HG02840 (cell line): ENCODE results near the gene TP63.

ENCODE experiments used
- ATAC-seq: cut with Tn5 transposase; IDR thresholded peaks from one replicate; pipeline ENCODE4 v1.9.1; 2021; ENCODE audit warnings: mild to moderate bottlenecking, moderate library complexity, moderate number of reproducible peaks; ENCODE audit not compliant: unreplicated experiment, low FRiP score

The TP63 gene

DNA sequence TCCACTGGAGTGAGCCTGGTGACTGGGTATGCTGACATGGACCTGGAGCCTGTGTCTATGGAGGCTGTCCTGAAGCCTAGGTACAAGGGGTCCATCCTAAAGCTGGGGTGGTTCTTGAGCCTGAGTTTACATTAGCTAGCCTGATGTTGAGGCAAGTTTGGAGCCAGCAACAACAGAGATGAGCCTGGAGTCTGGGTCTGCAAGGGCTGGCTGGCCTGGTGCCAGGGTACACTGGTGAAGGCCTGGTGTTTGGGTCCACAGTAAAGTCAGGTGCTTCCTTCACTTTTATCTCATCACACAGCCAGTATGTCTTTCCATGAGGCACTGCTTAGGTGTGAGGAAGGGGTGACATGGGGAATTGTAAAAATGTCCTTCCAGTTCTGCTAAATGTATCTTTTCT lies 49.5 kb downstream of the TP63 start:
- no peak for ATAC-seq

DNA sequence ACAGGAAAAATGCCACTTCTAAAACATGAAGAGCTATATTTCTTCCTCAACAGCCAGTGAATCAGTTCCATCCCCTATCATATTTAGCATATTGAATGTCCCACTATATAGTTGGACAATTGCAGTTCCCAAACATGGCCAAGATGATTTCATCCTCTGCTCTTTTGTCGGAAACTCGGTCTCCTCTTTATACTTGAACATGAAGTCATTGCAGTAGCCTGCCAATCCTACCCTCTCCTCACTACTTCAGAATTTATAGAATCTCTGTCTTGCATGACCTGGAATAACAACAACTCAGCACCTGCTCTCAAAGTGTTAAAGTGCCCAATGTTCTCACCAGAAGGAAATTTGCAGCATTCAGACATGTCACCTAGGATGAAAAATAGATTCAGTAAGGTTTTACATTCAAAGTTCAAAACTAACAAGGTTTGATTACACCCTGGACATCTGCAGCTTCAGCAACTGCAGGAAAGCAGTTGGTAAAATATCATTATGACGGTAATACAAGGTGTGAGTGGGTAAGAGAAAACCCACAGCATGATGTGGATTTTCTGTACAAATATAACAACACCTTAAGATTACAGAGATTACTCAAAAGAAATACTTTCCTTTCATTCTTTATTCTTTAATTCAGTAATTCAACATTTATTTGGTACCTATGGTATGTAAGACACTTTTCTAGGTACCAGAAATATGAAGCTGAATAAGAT lies 52.5 kb downstream of the TP63 start:
- no peak for ATAC-seq

- no peak for ATAC-seq
Observed at GRCh38 chr3:189684317-189684716, 53.1 kb downstream of the TP63 start.

GRCh38 chr3:189685291-189685690 lies 54.1 kb downstream of the TP63 start:
- ATAC-seq = no peak

GRCh38 chr3:189685860-189686259 lies 54.7 kb downstream of the TP63 start:
- ATAC-seq = no peak

DNA sequence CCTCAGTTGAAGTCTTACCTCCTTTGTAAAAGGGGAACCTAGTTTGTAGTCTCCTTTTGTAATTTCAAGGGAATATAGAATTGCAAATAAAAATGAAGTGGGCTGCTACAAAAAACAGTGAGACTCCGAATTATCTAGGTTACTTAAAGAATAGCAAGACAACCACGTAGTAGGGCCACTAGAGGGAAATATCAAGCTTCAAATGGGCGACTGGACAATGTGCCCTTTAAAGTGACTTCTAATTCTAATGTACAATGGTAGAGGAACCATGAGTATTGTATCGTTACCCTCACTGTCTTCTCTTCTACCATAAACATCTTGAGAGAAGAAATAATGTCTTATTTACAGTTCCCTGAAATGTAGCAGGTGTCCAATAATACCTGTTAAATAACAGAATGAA lies 56.3 kb downstream of the TP63 start:
- ATAC-seq = no peak

DNA sequence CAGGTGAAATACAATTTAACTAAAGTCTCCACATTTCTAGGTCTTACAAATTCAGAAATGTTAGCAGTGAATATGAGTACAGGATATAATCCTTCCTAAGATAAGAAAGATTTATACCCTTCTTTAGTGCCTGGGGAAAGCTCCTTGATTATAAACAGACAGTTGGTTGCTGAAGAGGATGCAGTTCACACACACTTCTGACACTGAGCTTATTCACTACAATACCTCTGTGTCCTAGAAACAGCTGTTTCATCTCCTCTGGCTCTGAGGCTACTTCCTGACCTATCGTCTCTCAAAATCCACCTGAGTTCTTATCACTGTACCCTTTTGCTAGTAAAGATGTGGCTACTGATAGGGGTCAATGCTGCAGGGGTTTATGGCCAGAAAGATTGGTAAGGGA lies 57.1 kb downstream of the TP63 start:
- ATAC-seq = no peak

GRCh38 chr3:189689625-189690024 lies 58.4 kb downstream of the TP63 start:
- no peak for ATAC-seq

GRCh38 chr3:189690237-189690636 lies 59.0 kb downstream of the TP63 start:
- no peak for ATAC-seq

- no peak for ATAC-seq
Observed at GRCh38 chr3:189690672-189691071, 59.5 kb downstream of the TP63 start.

DNA sequence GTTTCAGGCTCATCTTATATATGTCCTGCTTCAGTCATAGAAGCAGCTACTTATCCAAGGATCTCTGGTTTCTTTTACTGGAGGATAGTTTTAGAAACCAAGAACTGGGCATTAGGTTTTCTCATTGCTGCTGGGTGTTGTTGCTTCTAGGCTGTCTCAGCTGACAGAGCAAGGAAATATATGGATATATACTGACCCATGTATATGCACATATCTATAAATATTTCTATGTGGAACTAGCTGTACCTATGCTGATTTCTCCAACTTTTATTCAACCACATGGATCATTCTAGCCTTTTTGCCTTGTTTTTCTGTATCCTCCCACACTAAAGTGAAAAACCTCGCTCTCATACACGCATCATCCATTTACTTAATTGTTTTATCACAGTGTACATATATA lies 64.2 kb downstream of the TP63 start:
- ATAC-seq = no peak

GRCh38 chr3:189698811-189699210 lies 67.6 kb downstream of the TP63 start:
- no peak for ATAC-seq

GRCh38 chr3:189699885-189700284 lies 68.7 kb downstream of the TP63 start:
- no peak for ATAC-seq

DNA sequence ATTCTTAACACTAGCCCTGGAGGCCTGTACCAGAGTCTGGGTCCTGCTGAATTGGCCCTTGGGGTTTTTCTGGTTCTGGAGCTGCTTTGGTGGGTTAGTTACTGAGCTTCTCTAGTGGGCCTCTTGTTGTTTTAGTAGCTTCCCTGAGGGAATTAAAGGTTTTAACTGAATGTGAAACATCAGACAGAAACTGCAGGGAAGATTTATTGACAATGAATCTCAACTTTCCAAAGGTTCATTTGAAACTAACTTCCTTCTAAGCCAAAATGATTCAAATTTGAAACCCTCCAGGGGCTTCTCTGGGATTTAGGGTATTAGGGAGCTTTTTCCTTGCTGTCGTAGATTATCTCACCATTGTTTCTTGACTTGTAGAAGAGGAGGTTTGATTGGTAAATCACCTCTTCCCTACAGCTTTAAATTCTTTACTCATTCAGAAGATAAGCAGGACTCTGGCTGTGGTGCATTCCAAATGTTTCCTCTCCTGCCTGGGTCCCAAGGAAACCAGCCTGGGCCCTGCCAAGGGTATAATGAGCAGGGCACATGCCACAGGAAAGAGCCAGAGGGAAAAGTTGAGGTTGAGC lies 71.0 kb downstream of the TP63 start:
- no peak for ATAC-seq

DNA sequence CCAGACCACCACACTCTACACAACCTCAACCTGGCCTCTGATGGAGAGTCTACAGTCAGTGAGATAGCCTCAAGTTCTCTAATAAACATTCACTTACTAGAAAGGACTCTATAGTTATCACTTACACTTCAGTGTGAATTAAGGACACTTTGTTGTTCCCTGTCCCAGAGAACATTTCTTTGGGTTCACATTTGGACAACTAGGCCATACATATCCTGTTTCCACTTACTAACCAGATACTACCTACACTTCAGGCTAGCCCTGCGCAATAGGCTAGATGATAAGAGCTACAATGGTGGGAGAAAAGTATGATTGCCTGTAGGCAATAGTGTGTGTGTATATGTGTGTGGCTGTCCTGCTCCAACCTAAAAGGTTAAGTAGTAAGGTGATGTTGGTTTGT lies 72.7 kb downstream of the TP63 start:
- ATAC-seq = no peak

DNA sequence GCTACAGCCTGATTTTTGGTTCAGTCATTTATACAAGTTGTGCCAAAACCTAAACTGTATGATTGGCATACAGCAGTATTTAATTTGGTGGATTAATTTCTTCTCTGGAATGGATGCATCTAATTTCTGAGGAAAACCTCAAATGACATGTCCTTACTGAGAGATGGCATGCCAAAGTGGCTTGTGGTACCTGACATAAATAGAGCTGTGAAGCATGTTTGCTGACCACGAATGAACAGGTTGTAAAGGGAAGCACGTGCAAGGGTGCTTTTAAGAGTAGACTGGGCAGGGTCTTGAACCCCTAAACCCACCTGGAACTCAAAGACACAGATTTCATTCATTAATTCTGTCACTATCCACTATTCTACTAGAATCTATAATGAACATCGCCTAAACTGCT lies 77.2 kb downstream of the TP63 start:
- ATAC-seq = no peak

DNA sequence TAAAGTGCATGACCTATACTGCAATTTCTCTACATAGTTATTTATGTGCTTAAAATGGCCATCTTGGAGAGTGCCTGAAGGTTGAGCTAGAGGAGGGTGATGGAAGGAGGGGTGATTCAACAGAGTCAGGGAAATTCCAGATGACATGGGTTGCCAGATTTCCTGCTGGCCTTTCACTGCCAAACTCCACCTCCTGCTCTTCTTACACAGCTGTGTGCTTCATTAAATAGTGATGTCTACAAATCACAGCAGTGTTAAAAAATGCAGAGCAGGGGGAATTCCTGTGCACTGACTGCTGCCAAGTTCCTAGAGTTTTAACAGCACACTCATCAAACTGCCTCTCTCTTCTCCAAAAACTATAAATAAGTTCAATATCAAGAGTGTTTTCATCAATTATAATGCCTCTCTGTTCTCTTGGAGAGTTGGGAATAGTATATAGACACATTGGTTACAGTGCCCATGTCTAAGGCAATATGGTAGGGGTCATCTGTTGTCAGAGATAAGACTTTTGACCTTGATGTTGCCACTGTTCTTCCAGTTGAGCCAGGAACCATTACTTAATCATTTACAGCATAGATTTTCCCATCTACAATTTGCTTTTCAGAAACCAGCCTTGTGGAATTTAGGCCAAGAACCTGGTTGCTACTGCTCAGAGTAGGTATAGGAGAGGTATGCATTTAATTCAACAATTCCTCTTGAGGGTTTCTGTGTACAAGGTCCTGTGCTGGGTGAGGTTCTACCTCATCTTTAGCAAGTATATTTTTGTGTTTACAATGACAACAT lies 79.6 kb downstream of the TP63 start:
- ATAC-seq = no peak

DNA sequence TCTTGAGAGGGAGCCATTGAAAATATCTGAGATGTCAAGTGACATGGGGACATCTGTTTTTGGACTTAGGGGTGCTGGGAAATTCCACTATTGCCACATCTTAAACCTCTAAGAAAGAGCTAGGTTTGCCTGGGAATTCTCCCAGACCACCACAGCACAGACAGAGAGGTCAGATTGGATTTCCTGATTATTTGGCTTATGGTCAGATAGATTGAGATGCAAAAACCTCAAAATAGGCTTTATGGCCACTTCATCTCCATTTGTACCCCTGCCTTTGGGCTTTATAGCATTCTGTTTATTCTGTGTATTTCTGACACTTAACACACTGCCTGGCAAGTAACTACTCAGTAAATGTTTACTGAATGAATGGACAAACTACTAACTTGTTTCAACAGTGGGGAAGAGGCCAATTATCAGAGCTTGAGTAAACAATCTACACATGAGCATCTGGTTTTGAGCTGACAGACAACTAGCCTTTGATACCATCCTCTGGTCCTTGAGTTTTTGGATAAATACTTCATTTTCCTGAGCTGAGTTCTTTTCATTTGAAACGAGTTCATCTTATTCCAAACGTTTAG lies 81.8 kb downstream of the TP63 start:
- no peak for ATAC-seq

DNA sequence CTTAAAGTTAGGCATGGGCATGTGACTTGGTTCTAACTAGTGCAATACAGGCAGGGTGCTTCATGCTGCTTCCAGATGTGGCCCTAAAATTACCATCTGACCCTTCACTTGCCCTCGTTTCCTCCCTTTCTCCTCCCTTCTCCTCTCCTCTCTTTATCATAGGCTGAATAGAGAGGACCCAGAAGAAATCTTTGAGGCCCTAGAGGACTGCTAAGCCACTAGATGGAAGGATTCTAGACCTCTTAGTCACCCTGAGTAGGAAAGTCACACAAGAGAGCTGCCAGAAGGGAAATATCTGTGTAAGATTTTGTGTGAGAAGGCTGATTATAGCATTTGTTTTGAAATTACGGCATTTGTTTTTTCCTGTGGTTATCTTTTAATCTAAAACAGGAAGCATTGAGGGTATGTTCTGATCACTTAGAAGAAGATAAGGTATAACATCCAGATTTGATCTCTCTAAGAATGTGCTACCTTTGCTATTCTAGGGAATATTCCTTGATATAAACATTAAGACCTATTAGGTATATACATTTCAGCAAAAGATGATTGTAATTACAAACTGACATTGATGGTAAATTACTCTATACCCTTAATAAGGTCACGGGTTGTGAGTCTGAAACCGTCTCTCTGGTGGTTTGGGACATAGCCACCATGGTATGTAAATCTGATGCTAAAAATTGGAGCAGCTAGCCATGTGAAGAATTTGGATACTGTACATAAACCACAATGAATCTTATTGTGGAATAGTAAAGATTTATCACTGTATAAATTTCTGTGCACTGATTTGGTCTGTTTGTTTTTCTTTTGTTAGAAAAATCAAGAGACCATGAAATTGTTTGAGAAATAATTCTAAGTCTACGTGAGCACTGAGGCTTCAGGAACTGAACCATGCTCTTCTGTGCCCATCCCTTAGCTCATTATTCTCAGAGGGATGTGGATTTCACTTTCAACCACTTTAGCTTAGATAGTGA lies 84.1 kb downstream of the TP63 start:
- no peak for ATAC-seq

GRCh38 chr3:189718215-189718614 lies 87.0 kb downstream of the TP63 start:
- no peak for ATAC-seq
